Measurements from ENCODE around the gene FBXL14.
A peak's percentile ranks its signal among the peaks of the same experiment; 100 is the strongest.

FBXL14 gene

DNA sequence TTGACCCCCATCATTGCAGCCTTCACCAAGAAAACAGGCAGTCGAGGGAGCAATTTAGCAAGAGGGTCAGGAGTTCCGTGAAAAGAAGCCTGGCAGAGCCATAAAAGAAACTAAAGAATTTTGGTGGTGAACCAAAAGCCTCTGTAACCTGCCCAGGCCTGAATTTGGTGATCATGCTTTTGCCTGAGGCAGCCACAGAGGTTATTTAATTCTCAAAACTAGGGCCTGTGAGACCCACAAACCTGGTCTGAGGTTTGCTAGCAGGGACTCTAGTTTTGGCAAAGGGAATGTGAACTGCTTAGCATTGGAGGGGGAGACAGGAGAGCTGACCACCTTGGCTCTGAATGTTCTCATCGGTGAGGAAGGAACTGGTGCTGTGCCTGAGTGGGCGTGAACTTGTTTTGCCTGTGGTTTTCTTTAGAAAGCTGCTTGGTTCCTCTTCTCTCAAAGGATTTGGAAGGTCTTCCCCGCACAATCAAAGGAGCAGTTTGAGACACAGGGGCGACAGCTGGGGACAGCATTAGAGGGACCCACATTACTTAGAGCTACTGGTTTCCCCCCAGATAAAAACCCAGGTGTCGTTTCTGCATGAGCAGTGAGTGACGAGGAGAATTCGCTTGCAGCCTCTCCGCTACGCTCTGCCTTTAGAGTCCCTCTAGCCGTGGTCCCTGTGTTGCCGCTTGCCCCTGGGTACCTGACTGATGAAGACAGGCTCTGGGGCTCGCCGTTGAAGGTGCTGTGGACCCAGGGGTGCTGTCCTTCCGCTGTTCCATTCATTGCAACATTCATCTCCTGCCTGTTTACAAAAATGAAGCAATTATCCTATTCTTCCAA is 22.1 kb upstream of the FBXL14 start:
- H3K27me3 ChIP-seq (ENCODE audit: control insufficient read depth, insufficient read depth, low read length): no peaks in the 10 kb centered on the region
- H3K9me3 ChIP-seq (replicated peaks; ENCODE audit: low read length): no peaks in the 10 kb centered on the region
- H3K36me3 ChIP-seq (ENCODE audit: insufficient read depth, low read length): no peaks in the 10 kb centered on the region
- no peak overlapping the region for H3K9ac ChIP-seq (ENCODE audit: low read depth, low read length)
- H3K4me2 ChIP-seq (ENCODE audit: low read length): no peak overlapping the region
- peaks cover 46% of the 10 kb centered on the region for H3K4me1 ChIP-seq (ENCODE audit: control insufficient read depth, insufficient read depth, low read length)
- H3K4me3 ChIP-seq (ENCODE audit: low read length): no peak overlapping the region

DNA sequence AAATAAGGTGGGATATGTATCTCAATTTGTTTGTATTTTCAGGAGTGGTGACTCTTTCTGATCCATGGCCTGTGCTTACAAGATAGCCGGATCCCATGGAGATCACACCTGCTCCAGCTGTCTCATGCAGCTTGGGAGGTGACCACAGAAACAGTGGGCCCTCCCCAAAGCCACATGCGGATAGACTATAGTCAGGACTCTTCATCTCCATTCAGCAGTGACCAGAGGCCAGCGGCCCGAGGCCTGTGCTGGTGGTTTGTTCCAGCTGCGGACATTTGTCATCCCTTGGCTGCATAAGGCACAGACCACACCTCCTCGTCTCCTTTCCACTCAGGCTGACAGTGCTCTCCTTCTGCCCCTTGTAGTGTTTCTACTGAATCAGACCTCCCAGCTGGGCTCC is 20.0 kb upstream of the FBXL14 start:
- no peak overlapping the region for H3K4me2 ChIP-seq (ENCODE audit: low read length)
- H3K4me1 ChIP-seq (ENCODE audit: control insufficient read depth, insufficient read depth, low read length): peaks cover 43% of the 10 kb centered on the region
- no peak overlapping the region for H3K4me3 ChIP-seq (ENCODE audit: low read length)
- H3K36me3 ChIP-seq (ENCODE audit: insufficient read depth, low read length): no peaks in the 10 kb centered on the region
- H3K9me3 ChIP-seq (replicated peaks; ENCODE audit: low read length): no peaks in the 10 kb centered on the region
- H3K27me3 ChIP-seq (ENCODE audit: control insufficient read depth, insufficient read depth, low read length): no peaks in the 10 kb centered on the region
- no peak overlapping the region for H3K9ac ChIP-seq (ENCODE audit: low read depth, low read length)

DNA sequence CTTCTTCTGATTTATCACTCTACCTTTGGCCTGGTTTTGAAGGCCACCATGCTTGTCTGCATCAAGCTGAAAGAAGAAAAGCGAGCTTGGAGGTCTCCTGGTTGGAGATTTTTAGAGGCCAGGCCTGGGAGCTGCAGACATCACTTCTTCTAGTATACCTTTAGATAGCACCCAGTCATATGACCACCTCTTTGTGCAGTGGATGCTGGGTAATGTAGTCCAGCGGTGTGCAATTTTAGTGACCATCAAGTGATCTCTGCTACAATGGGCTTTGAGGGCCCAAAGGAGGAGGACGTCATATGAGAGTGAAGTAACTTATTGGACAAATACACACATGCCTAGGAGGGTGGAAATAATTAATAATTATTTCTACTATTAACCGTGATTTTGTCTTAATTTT is 19.5 kb upstream of the FBXL14 start:
- H3K27me3 ChIP-seq (ENCODE audit: control insufficient read depth, insufficient read depth, low read length): no peaks in the 10 kb centered on the region
- peaks cover 45% of the 10 kb centered on the region for H3K4me1 ChIP-seq (ENCODE audit: control insufficient read depth, insufficient read depth, low read length)
- H3K9ac ChIP-seq (ENCODE audit: low read depth, low read length): no peak overlapping the region
- H3K9me3 ChIP-seq (replicated peaks; ENCODE audit: low read length): no peaks in the 10 kb centered on the region
- no peak overlapping the region for H3K4me2 ChIP-seq (ENCODE audit: low read length)
- H3K36me3 ChIP-seq (ENCODE audit: insufficient read depth, low read length): no peaks in the 10 kb centered on the region
- H3K4me3 ChIP-seq (ENCODE audit: low read length): no peak overlapping the region

DNA sequence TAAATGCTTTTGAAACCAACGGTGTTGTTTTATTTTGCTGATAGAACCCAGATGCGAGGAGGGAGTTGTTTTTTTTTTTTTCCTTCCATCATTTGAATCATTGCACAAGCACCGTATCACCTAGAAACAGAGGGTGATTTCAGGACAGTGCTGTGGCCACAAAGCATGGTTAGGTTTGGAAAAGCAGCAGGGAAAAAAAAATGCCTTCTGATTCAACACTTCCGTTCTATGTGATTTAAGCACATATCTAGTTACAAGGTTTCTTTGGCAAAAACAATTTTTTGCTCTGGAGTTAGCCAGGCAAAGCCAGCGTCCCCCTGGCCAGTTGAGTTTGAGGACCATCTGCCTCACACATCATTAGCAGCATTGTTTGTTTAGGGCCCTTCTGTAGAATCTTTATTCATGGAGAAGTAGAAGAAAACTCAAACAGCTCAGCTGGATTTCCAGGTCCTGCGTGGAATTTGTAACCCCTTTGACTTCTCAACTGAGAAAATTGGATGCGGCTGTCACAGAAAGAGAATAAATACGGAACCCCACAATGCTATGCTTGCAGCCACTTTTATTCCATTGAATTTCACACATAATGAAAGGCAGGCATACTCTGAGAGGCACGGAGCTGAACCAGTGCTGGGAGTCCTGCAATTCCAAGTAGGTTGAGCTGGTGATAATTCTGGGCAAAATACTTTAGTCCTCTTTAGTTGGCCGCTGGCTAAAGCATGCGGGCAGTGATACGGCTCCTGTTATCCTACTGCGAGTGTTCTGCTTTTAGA is 17.6 kb upstream of the FBXL14 start:
- H3K36me3 ChIP-seq (ENCODE audit: insufficient read depth, low read length): no peaks in the 10 kb centered on the region
- H3K4me1 ChIP-seq (ENCODE audit: control insufficient read depth, insufficient read depth, low read length): peaks cover 49% of the 10 kb centered on the region
- H3K9ac ChIP-seq (ENCODE audit: low read depth, low read length): peak overlapping the region; percentile 64
- peak overlapping the region; percentile 54 for H3K4me3 ChIP-seq (ENCODE audit: low read length)
- no peaks in the 10 kb centered on the region for H3K9me3 ChIP-seq (replicated peaks; ENCODE audit: low read length)
- H3K27me3 ChIP-seq (ENCODE audit: control insufficient read depth, insufficient read depth, low read length): no peaks in the 10 kb centered on the region
- H3K4me2 ChIP-seq (ENCODE audit: low read length): peak overlapping the region; percentile 81

DNA sequence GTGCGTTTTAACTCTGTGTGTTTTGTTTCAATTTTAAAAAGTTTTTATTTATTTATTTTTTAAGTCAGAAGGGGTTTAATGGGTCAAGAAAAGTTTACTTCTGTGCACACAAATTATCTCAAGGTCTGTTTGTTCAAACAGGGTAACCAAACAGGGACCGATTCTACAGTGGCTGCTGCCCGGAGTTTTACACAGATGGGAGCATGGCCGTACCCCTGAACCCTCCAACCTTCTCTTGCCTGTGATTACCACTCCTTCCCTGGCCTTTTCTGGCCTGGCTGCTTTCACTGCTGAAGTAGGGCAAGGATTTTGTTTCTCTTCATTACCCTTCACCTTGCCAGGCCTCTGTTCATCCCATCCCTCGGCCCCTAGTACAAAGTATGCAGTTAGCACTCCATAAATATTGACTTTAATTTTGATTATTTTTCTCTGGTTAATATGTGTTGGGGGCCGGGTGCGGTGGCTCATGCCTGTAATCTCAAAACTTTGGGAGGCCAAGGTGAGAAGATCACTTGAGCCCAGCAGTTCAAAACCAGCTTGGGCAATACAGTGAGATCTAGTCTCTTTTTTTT is 15.8 kb upstream of the FBXL14 start:
- Histone ChIP-seq H3K27me3 (ENCODE audit: control insufficient read depth, insufficient read depth, low read length) (no peaks in the 10 kb centered on the region), H3K9me3 (replicated peaks; ENCODE audit: low read length) (no peaks in the 10 kb centered on the region), H3K36me3 (ENCODE audit: insufficient read depth, low read length) (no peaks in the 10 kb centered on the region), H3K9ac (ENCODE audit: low read depth, low read length) (no peak overlapping the region), H3K4me1 (ENCODE audit: control insufficient read depth, insufficient read depth, low read length) (peaks cover 64% of the 10 kb centered on the region), H3K4me3 (ENCODE audit: low read length) (no peak overlapping the region), H3K4me2 (ENCODE audit: low read length) (no peak overlapping the region)

DNA sequence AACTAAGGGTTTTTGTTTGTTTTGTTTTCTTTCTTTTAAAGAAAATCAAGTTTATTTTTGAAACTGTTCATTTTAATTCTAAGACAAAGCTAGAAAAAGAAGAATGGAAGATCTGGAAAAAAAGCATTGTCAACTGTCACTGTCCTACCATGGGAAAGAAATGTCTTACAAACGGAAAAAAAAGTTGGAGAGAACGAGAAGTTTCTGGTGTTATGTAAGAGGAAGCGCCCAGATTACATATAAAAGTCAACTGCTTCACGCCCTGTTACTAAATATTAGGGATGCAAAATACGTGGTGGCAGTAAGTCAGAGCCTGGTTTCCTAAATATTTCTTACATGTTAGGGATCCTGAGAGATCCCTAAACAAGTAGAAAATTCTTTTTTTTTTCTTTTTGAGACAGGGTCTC is 14.3 kb upstream of the FBXL14 start:
- peaks cover 61% of the 10 kb centered on the region for H3K4me1 ChIP-seq (ENCODE audit: control insufficient read depth, insufficient read depth, low read length)
- no peak overlapping the region for H3K9ac ChIP-seq (ENCODE audit: low read depth, low read length)

DNA sequence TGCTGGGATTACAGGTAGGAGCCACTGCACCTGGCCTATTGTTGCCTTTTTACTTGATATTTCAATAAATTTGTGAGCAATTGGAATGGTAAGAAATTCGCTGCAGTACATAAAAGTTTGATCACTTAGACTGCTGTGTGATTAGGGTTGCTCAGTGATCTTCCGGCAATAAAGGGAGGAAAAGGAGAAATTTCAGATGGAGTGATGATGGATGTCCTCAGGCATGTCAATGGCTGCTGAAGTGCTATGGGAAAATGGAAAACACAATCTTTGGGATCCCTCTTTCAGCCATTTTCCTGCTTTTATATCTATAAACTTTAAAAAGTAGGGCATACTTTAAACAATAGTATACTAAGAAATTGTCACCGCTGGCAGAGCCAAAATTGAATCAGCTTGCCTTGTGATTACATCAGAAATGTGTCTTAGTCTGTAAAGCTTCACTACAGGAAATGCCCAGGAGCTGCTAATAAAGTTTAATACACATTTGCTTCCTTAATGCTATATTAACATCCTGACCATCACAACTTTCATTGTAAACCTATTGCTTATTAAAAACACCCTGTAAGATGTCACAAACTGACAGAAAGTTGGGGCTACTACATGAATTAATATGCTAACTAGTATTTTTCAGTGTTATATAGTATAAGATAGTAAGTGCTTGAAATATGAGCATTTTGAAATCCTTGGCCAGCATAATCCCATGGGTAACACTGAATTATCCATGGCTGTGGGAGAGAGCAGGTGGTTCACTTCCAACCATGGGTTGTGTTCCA is 13.7 kb upstream of the FBXL14 start:
- H3K9me3 ChIP-seq (replicated peaks; ENCODE audit: low read length): no peaks in the 10 kb centered on the region
- no peaks in the 10 kb centered on the region for H3K36me3 ChIP-seq (ENCODE audit: insufficient read depth, low read length)
- H3K9ac ChIP-seq (ENCODE audit: low read depth, low read length): no peak overlapping the region
- no peaks in the 10 kb centered on the region for H3K27me3 ChIP-seq (ENCODE audit: control insufficient read depth, insufficient read depth, low read length)
- peak overlapping the region; percentile 20 for H3K4me2 ChIP-seq (ENCODE audit: low read length)
- no peak overlapping the region for H3K4me3 ChIP-seq (ENCODE audit: low read length)
- peaks cover 64% of the 10 kb centered on the region for H3K4me1 ChIP-seq (ENCODE audit: control insufficient read depth, insufficient read depth, low read length)

More for the DNA sequence above, 14.3 kb upstream of the FBXL14 start:
- H3K36me3 ChIP-seq (ENCODE audit: insufficient read depth, low read length): no peaks in the 10 kb centered on the region
- no peaks in the 10 kb centered on the region for H3K9me3 ChIP-seq (replicated peaks; ENCODE audit: low read length)
- H3K27me3 ChIP-seq (ENCODE audit: control insufficient read depth, insufficient read depth, low read length): no peaks in the 10 kb centered on the region
- no peak overlapping the region for H3K4me3 ChIP-seq (ENCODE audit: low read length)
- peak overlapping the region; percentile 20 for H3K4me2 ChIP-seq (ENCODE audit: low read length)

DNA sequence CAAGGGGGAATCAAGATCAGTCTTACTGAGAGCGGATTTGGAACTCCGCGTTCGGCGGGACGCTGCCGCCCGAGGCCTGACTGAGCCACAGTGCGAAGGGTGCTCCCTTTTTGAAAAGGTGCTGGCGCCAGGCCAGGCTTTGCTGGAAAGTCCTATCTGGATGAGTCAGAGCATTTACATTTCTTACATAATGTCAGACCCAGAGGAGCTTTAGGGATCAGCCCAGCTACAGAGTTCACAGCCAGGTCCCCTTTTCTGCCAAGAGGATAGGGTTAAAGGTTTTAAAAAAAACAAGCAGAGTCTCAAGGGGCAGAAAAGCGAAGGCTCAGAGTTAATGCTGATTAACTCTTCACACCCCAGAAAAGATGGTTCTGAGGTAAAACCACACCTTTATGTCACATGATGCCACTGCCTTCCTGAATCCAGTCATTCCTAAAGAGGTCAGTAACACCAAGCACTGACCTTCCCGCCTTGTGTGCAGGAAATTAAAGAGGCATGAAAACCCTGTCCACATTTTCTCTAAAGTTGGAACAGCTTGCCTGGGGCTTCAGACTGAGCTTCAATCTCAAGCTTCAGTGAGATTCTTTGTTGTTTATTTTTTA is 11.7 kb upstream of the FBXL14 start:
- no peaks in the 10 kb centered on the region for H3K36me3 ChIP-seq (ENCODE audit: insufficient read depth, low read length)
- peaks cover 61% of the 10 kb centered on the region for H3K4me1 ChIP-seq (ENCODE audit: control insufficient read depth, insufficient read depth, low read length)
- H3K9me3 ChIP-seq (replicated peaks; ENCODE audit: low read length): no peaks in the 10 kb centered on the region
- peak overlapping the region; percentile 62 for H3K4me3 ChIP-seq (ENCODE audit: low read length)
- peak overlapping the region; percentile 86 for H3K4me2 ChIP-seq (ENCODE audit: low read length)
- H3K9ac ChIP-seq (ENCODE audit: low read depth, low read length): peak overlapping the region; percentile 65
- H3K27me3 ChIP-seq (ENCODE audit: control insufficient read depth, insufficient read depth, low read length): no peaks in the 10 kb centered on the region

DNA sequence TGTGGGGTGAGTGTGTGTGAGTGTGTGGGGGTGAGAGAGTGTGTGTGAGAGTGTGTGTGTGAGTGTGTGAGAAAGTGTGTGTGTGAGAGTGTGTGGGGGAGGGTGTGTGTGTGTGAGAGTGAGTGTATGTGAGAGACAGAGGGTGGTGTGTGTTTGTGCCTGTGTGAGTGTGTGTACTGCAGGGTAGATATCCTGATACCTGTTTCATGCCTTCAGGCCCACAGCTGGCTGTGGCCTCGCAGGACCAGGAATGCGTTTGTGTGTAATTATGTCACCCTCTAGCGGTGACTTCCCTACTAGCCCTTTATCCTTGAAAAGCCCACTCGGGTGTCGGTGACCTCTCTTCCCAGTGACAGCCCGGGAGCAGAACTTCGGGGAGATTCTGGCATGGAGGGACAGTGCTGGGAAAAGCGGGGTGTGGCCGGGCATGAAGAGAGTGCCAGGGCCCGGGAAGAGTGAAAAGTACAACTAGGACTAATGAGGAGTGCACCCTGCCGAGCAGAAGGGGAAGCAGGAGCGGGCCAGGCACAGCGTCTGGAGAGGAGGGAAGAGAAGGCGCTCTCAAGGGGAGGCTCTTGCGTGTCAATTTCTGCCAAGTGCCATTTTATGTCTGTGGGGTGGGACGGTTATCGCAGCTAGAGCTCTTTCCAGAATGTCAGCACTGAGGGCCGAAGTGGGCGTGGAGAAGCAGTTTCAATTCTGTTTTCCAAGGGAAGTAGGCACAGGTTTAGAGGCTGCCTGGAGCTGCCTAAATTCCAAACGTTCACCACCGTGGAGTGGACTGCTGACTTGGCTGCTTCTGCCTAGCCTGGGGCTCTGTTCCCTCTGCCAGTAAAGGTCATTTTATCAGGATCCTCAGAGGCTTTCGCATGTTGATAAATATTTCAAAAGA is 11.0 kb upstream of the FBXL14 start:
- peaks cover 60% of the 10 kb centered on the region for H3K4me1 ChIP-seq (ENCODE audit: control insufficient read depth, insufficient read depth, low read length)

DNA sequence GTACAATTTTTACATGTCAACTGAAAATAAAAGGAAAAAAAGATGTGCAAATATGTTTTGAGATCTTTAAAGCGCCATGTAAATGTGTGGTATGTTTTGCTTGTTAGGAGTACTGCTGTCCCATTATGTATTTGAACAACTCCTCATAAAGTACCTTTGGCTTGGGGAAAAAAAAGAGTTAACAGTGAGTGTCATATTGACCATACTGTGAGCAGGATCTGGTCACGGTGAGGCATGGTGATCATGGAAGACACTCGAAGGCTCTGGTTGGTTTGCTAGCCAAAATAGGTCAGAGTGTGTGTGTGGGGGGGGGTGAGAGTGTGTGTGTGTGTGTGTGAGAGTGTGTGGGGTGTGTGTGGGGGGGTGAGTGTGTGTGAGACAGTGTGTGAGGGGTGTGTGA is 10.1 kb upstream of the FBXL14 start:
- Histone ChIP-seq H3K9me3 (replicated peaks; ENCODE audit: low read length) (no peaks in the 10 kb centered on the region), H3K4me3 (ENCODE audit: low read length) (no peak overlapping the region), H3K4me2 (ENCODE audit: low read length) (no peak overlapping the region), H3K36me3 (ENCODE audit: insufficient read depth, low read length) (no peaks in the 10 kb centered on the region), H3K27me3 (ENCODE audit: control insufficient read depth, insufficient read depth, low read length) (no peaks in the 10 kb centered on the region), H3K9ac (ENCODE audit: low read depth, low read length) (no peak overlapping the region), H3K4me1 (ENCODE audit: control insufficient read depth, insufficient read depth, low read length) (peaks cover 60% of the 10 kb centered on the region)

More for the DNA sequence above, 11.0 kb upstream of the FBXL14 start:
- H3K9ac ChIP-seq (ENCODE audit: low read depth, low read length): peak overlapping the region; percentile 65
- H3K4me3 ChIP-seq (ENCODE audit: low read length): peak overlapping the region; percentile 62
- H3K4me2 ChIP-seq (ENCODE audit: low read length): peak overlapping the region; percentile 86
- H3K27me3 ChIP-seq (ENCODE audit: control insufficient read depth, insufficient read depth, low read length): no peaks in the 10 kb centered on the region
- H3K9me3 ChIP-seq (replicated peaks; ENCODE audit: low read length): no peaks in the 10 kb centered on the region
- no peaks in the 10 kb centered on the region for H3K36me3 ChIP-seq (ENCODE audit: insufficient read depth, low read length)
